NCI-H2227 (cell line): Measurements from ENCODE around the gene UNC13A.

Source experiments
- DNase-seq: peaks from one replicate; lab custom pipeline; 2025; ENCODE audit not compliant: unreplicated experiment; lab: John Stamatoyannopoulos, UW

Gene UNC13A

GRCh38 chr19:17687857-17688784 is at the start of gene UNC13A:
TSS of gene UNC13A (minus strand) at chr19:17688354. CDS start at chr19:17688199, 155 bp downstream.
- peak; percentile 79 for DNase-seq

GRCh38 chr19:17737690-17738153 is 49.6 kb upstream of the UNC13A start:
- DNase-seq, result no peak

DNA sequence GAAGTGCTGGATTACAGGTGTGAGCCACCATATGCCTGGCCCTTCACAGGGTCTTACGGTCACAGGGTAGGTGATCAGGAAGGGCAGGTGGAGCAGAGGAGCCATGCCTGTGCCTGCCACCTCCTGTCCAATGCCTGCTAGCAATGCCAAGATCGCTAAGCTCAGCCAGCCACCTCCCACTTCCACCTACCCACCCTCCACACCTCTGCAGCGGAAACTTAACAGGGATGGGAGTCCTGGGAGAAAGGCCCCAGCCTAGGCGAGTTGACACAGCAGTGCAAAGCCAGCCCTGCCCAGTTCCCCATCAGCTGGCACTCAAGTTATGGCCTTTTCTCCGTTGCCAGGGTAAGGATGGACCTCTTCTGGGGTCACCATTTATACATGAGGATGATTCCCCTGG is 47.3 kb upstream of the UNC13A start:
- DNase-seq, result no peak

- no peak for DNase-seq
Measured at GRCh38 chr19:17734146-17734545, 46.0 kb upstream of the UNC13A start.

DNA sequence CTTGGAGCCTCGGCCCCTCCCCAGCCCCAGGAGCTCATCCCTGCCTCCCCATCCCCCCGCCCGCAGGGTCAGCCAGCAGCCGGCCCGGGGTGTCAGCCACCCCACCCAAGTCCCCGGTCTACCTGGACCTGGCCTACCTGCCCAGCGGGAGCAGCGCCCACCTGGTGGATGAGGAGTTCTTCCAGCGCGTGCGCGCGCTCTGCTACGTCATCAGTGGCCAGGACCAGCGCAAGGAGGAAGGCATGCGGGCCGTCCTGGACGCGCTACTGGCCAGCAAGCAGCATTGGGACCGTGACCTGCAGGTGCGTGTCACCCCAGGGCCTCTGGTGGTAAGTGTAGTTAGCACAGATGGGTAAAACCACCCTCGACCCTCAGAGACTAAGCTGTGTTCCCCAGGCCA is 45.0 kb upstream of the UNC13A start:
- DNase-seq, result no peak

DNA sequence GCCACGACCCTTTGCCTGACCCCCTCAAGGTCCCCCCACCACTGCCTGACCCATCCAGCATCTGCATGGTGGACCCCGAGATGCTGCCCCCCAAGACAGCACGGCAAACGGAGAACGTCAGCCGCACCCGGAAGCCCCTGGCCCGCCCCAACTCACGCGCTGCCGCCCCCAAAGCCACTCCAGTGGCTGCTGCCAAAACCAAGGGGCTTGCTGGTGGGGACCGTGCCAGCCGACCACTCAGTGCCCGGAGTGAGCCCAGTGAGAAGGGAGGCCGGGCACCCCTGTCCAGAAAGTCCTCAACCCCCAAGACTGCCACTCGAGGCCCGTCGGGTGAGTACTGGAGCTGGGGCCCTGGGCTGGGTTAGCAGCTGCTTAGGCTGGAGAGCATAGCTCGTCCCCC is 39.7 kb upstream of the UNC13A start:
- no peak for DNase-seq

DNA sequence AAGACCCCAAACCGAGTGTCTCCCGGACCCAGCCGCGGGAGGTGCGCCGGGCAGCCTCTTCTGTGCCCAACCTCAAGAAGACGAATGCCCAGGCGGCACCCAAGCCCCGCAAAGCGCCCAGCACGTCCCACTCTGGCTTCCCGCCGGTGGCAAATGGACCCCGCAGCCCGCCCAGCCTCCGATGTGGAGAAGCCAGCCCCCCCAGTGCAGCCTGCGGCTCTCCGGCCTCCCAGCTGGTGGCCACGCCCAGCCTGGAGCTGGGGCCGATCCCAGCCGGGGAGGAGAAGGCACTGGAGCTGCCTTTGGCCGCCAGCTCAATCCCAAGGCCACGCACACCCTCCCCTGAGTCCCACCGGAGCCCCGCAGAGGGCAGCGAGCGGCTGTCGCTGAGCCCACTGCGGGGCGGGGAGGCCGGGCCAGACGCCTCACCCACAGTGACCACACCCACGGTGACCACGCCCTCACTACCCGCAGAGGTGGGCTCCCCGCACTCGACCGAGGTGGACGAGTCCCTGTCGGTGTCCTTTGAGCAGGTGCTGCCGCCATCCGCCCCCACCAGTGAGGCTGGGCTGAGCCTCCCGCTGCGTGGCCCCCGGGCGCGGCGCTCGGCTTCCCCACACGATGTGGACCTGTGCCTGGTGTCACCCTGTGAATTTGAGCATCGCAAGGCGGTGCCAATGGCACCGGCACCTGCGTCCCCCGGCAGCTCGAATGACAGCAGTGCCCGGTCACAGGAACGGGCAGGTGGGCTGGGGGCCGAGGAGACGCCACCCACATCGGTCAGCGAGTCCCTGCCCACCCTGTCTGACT is 39.0 kb upstream of the UNC13A start:
- no peak for DNase-seq

DNA sequence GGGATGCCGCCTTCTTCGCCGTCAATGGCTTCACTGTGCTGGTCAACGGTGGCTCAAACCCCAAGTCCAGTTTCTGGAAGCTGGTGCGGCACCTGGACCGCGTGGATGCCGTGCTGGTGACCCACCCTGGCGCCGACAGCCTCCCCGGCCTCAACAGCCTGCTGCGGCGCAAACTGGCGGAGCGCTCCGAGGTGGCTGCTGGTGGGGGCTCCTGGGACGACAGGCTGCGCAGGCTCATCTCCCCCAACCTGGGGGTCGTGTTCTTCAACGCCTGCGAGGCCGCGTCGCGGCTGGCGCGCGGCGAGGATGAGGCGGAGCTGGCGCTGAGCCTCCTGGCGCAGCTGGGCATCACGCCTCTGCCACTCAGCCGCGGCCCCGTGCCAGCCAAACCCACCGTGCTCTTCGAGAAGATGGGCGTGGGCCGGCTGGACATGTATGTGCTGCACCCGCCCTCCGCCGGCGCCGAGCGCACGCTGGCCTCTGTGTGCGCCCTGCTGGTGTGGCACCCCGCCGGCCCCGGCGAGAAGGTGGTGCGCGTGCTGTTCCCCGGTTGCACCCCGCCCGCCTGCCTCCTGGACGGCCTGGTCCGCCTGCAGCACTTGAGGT is 38.1 kb upstream of the UNC13A start:
- no peak for DNase-seq

- no peak for DNase-seq
Measured at GRCh38 chr19:17725422-17726078, 37.4 kb upstream of the UNC13A start.

DNA sequence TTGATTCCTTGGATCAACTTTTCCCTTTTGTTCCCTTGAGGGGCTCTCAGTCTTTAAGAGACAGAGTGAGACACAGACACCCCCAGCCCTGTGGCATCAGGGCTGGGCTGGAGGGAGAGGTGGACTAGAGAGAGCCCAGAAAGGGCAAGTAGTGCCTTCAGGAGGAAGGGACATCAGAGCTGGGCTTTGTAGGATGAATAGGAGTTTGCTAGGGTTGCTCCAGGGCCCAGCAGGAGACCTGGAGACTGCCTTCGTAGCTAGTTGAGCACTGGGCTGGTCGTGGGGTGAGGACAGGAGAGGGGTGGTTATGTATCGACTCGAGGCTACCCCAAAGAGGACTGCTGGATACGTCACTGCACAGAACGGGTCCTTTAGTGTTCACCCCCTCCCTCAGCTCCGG is 36.5 kb upstream of the UNC13A start:
- no peak for DNase-seq

- no peak for DNase-seq
Measured at GRCh38 chr19:17722655-17723240, 34.6 kb upstream of the UNC13A start.

- no peak for DNase-seq
Measured at GRCh38 chr19:17721821-17722220, 33.7 kb upstream of the UNC13A start.

DNA sequence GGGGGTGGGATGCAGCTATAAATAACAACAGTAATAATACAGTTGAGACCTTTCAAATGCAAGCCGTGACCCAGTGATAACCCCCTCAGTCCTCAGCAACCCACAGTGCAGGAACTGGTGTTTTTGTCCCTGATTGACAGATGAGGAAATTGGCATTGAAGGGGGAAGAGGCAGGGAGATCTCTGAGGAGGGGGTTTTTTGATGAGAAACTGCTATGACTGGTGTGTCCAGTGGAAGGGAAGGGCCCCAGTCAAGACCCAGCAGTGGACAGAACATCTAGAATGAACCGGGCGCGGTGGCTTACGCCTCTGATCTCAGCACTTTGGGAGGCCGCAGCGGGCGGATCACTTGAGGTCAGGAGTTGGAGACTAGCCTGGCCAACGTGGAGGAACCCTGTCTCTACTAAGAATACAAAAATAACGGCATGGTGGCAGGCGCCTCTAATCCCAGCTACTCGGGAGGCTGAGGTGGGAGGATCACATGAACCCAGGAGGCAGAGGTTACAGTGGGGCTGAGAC is 33.0 kb upstream of the UNC13A start:
- DNase-seq, result no peak

DNA sequence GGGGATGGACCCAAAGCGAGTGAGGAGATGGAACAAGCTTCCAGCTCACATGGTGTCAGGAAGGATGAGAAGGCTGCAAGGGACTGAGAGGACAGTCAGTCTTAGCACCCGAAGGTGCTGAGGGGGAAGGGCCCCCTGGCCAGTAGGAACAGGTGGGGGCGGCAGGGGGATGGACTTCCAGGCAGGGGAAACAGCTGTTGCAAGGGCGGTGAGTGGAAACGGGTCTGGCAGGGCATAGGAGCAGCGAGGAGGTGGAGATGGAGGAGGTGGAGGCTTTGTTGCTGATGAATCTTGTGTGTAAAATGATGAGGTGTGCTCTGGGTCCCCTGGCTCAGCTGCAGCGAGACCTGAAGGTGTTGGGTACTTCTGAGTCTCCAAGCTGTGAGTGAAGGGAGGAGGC is 32.3 kb upstream of the UNC13A start:
- no peak for DNase-seq

GRCh38 chr19:17719730-17720400 is 31.7 kb upstream of the UNC13A start:
- DNase-seq, result no peak

GRCh38 chr19:17718947-17719711 is 31.0 kb upstream of the UNC13A start, which contains the start of gene MAP1S:
TSS of gene MAP1S (plus strand) at chr19:17719480. CDS start at chr19:17719503, 23 bp downstream.
- peak; percentile 76 for DNase-seq

GRCh38 chr19:17718550-17718946 is 30.4 kb upstream of the UNC13A start:
- no peak for DNase-seq

GRCh38 chr19:17716309-17716929 is 28.3 kb upstream of the UNC13A start:
- DNase-seq, result no peak
